ENCODE data around the gene HLA-DQA2. TPM values are rescaled to one million over a fixed set of nuclear protein-coding genes. Genes with fewer than 3 reads are reported as not detected.
"Not testable (repeated sequence)": the region's sequence is repeated elsewhere in the genome, so short reads cannot be mapped to it uniquely, and the experiment has no call there.

HLA-DQA2 gene
- total RNA-seq, 1 experiment from 2014 or later: not detected

GRCh38 chr6:32742374-32742773 is 1.2 kb downstream of the HLA-DQA2 start (continued):
- TF ChIP-seq CTCF (IDR thresholded peaks at IDR 0.05 in 2 of 3, conservative IDR thresholded peaks at IDR 0.05 in 1 of 3; ENCODE audit: borderline replicate concordance in 1 of 3, insufficient read depth in 1 of 3, low read depth in 2 of 3, low read length in 2 of 3) (no peak), ZNF274 (IDR thresholded peaks at IDR 0.05; ENCODE audit: low read depth, low read length) (no peak), POLR2A (IDR thresholded peaks at IDR 0.05; ENCODE audit: borderline replicate concordance, extremely low read depth, insufficient read depth, insufficient read length) (no peak), JUND (IDR thresholded peaks at IDR 0.05) (no peak)

GRCh38 chr6:32744776-32745175 is 3.6 kb downstream of the HLA-DQA2 start:
- Histone ChIP-seq H3K36me3 (ENCODE audit: control insufficient read depth in 1 of 2, insufficient read depth in 2 of 2, low read length in 2 of 2) (no peaks in the 10 kb centered on the region), H3K4me2 (ENCODE audit: low read length) (no peak overlapping the region), H3K9me2 (ENCODE audit: insufficient read depth) (no peaks in the 10 kb centered on the region), H3K79me2 (ENCODE audit: insufficient read depth, low read length) (no peaks in the 10 kb centered on the region), H3K9ac (ENCODE audit: low read length) (no peak overlapping the region), H4K20me1 (ENCODE audit: insufficient read depth) (no peaks in the 10 kb centered on the region), H3K9me3 (ENCODE audit: control insufficient read depth in 1 of 2, insufficient read depth in 1 of 2, low read depth in 1 of 2, low read length in 2 of 2) (no peaks in the 10 kb centered on the region), H3K4me3 (replicated peaks in 1 of 2; ENCODE audit: low read depth in 1 of 2, low read length in 2 of 2) (no peak overlapping the region), H3K4me1 (ENCODE audit: control insufficient read depth in 1 of 2, insufficient read depth in 2 of 2, low read length in 2 of 2) (no peaks in the 10 kb centered on the region), H3K27me3 (ENCODE audit: insufficient read depth, low read length) (no peaks in the 10 kb centered on the region), H2AFZ (ENCODE audit: low read depth, low read length, poor library complexity, severe bottlenecking) (no peak overlapping the region), H3K27ac (ENCODE audit: low read depth, low read length) (no peak overlapping the region)
- no TSS peak for BruUV-seq (replicated peaks)
- RAD21 ChIA-PET (ENCODE audit: low non-redundant PET in 1 of 2, low total read pairs in 2 of 2, uncharacterized antibody in 2 of 2, unreplicated experiment in 2 of 2): no interaction called here
- no peak for ATAC-seq
- no peak for DNase-seq (ENCODE audit: low read depth, low spot score)
- intact Hi-C loops (cut with micrococcal nuclease): no loop called here
- POLR2A ChIA-PET: no interaction called here
- CTCF ChIA-PET: no interaction called here
- TF ChIP-seq ZNF274 (IDR thresholded peaks at IDR 0.05; ENCODE audit: low read depth, low read length) (no peak), SIN3A (IDR thresholded peaks at IDR 0.05; ENCODE audit: low read depth) (no peak), EZH2phosphoT487 (IDR thresholded peaks at IDR 0.05; ENCODE audit: borderline replicate concordance) (no peak), SRF (IDR thresholded peaks at IDR 0.05; ENCODE audit: low read depth) (no peak), FOSL1 (IDR thresholded peaks at IDR 0.05; ENCODE audit: low read depth) (no peak), ELF1 (IDR thresholded peaks at IDR 0.05; ENCODE audit: borderline replicate concordance, low read depth) (no peak), TCF7L2 (IDR thresholded peaks at IDR 0.05; ENCODE audit: borderline replicate concordance, extremely low read depth, insufficient read depth, insufficient read length) (no peak), ZFX (IDR thresholded peaks at IDR 0.05) (no peak)

GRCh38 chr6:32745649-32746048 is 4.5 kb downstream of the HLA-DQA2 start:
- intact Hi-C loops (cut with micrococcal nuclease); H3K4me3 ChIP-seq (replicated peaks in 1 of 2; ENCODE audit: low read depth in 1 of 2, low read length in 2 of 2); CTCF ChIA-PET; DNase-seq (ENCODE audit: low read depth, low spot score); H3K9ac ChIP-seq (ENCODE audit: low read length); H3K27ac ChIP-seq (ENCODE audit: low read depth, low read length); H3K79me2 ChIP-seq (ENCODE audit: insufficient read depth, low read length); POLR2A ChIA-PET; H3K4me2 ChIP-seq (ENCODE audit: low read length); RAD21 ChIA-PET (ENCODE audit: low non-redundant PET in 1 of 2, low total read pairs in 2 of 2, uncharacterized antibody in 2 of 2, unreplicated experiment in 2 of 2); ATAC-seq; H2AFZ ChIP-seq (ENCODE audit: low read depth, low read length, poor library complexity, severe bottlenecking); BruUV-seq (replicated peaks); H3K36me3 ChIP-seq (ENCODE audit: control insufficient read depth in 1 of 2, insufficient read depth in 2 of 2, low read length in 2 of 2); H3K27me3 ChIP-seq (ENCODE audit: insufficient read depth, low read length); H3K9me2 ChIP-seq (ENCODE audit: insufficient read depth); H3K9me3 ChIP-seq (ENCODE audit: control insufficient read depth in 1 of 2, insufficient read depth in 1 of 2, low read depth in 1 of 2, low read length in 2 of 2); H4K20me1 ChIP-seq (ENCODE audit: insufficient read depth); H3K4me1 ChIP-seq (ENCODE audit: control insufficient read depth in 1 of 2, insufficient read depth in 2 of 2, low read length in 2 of 2): not testable (repeated sequence)

Data from HCT116 (cell line).